SK-N-SH treated with all-trans-retinoic acid at 6 μM for 48 hours (cell line): ENCODE results near the gene DRC1.
"Not testable (repeated sequence)": the region's sequence is repeated elsewhere in the genome, so short reads cannot be mapped to it uniquely, and the experiment has no call there.

Experiments used
- ARNTL ChIP-seq: fragments of 450-650 bp; formaldehyde crosslinking; IDR thresholded peaks from 2 replicates; pipeline ENCODE4 v1.5.0; 2020; ENCODE audit warnings: low read depth, mild to moderate bottlenecking, moderate library complexity, borderline replicate concordance
- BACH2 ChIP-seq: fragments of 250-450 bp; sonication (Bioruptor Pico); IDR thresholded peaks from 2 replicates; pipeline ENCODE4 v1.9.0; 2021; ENCODE audit warnings: mild to moderate bottlenecking, borderline replicate concordance
- ESRRG ChIP-seq: fragments of 250-450 bp; sonication (Bioruptor Pico); IDR thresholded peaks from 2 replicates; pipeline ENCODE4 v1.6.1; 2021; ENCODE audit warnings: mild to moderate bottlenecking
- PPARA ChIP-seq: fragments of 250-450 bp; sonication (Bioruptor Pico); IDR thresholded peaks from 2 replicates; pipeline ENCODE4 v1.5.0; 2020; ENCODE audit warnings: mild to moderate bottlenecking, borderline replicate concordance
- SNAI2 ChIP-seq: fragments of 250-450 bp; sonication (Bioruptor Pico); IDR thresholded peaks from 2 replicates; pipeline ENCODE4 v1.5.0; 2020; ENCODE audit warnings: mild to moderate bottlenecking, moderate library complexity
- TCF4 ChIP-seq: fragments of 250-450 bp; sonication (Bioruptor Pico); IDR thresholded peaks from 2 replicates; pipeline ENCODE4 v1.8.0; 2021; ENCODE audit warnings: mild to moderate bottlenecking, moderate library complexity, borderline replicate concordance
- ZC3H10 ChIP-seq: fragments of 250-450 bp; sonication (Bioruptor Pico); IDR thresholded peaks from 2 replicates; pipeline ENCODE4 v1.5.1; 2021; ENCODE audit warnings: mild to moderate bottlenecking, moderate library complexity
- ZFP3 ChIP-seq: fragments of 250-450 bp; sonication (Bioruptor Pico); IDR thresholded peaks from 2 replicates; pipeline ENCODE4 v1.5.0; 2020; ENCODE audit warnings: mild to moderate bottlenecking, moderate library complexity
- ZNF8 ChIP-seq: fragments of 450-650 bp; formaldehyde crosslinking; IDR thresholded peaks from 2 replicates; pipeline ENCODE4 v1.5.0; 2020; ENCODE audit warnings: mild to moderate bottlenecking, moderate library complexity
- TF ChIP-seq, protein P1 (sequence below): fragments of 250-450 bp; sonication (Bioruptor Pico); IDR thresholded peaks from 2 replicates; pipeline ENCODE4 v1.8.0; 2020; ENCODE audit warnings: mild to moderate bottlenecking, moderate library complexity, borderline replicate concordance

DNA sequence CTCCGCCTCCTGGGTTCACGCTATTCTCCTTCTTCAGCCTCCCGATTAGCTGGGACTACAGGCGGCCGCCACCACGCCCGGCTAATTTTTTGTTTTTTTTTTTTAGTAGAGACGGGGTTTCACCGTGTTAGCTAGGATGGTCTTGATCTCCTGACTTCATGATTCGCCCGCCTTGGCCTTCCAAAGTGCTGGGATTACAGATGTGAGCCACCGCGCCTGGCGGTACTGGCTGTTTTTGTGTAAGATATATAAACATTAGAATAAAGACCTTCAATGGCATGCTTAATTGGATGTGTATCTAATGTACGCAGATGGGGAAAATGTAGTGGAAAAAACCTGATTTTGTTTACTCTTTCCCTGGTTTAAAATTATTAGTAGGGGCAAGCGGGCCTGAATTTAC is 47.3 kb upstream of the DRC1 start:
- not testable (repeated sequence) for TF ChIP-seq ESRRG (CRISPR knock-in tag); SNAI2 (CRISPR knock-in tag); ARNTL; TCF4 (CRISPR knock-in tag); ZNF8 (CRISPR knock-in tag); ZFP3 (CRISPR knock-in tag); PPARA (CRISPR knock-in tag); ZC3H10 (CRISPR knock-in tag); BACH2
- TF ChIP-seq, protein P1, sequence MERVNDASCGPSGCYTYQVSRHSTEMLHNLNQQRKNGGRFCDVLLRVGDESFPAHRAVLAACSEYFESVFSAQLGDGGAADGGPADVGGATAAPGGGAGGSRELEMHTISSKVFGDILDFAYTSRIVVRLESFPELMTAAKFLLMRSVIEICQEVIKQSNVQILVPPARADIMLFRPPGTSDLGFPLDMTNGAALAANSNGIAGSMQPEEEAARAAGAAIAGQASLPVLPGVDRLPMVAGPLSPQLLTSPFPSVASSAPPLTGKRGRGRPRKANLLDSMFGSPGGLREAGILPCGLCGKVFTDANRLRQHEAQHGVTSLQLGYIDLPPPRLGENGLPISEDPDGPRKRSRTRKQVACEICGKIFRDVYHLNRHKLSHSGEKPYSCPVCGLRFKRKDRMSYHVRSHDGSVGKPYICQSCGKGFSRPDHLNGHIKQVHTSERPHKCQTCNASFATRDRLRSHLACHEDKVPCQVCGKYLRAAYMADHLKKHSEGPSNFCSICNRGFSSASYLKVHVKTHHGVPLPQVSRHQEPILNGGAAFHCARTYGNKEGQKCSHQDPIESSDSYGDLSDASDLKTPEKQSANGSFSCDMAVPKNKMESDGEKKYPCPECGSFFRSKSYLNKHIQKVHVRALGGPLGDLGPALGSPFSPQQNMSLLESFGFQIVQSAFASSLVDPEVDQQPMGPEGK (CRISPR knock-in tag), result not testable (repeated sequence)
